Measurements from ENCODE around the gene PCED1B. TPM values are rescaled to one million over a fixed set of nuclear protein-coding genes. Genes with fewer than 3 reads are reported as not detected.
"Not testable (repeated sequence)": the region's sequence is repeated elsewhere in the genome, so short reads cannot be mapped to it uniquely, and the experiment has no call there.

PCED1B gene
- total RNA-seq, 1 experiment from 2014 or later = 4.2 TPM

GRCh38 chr12:47164724-47165439 lies 85.5 kb downstream of the PCED1B start:
- DNase-seq (ENCODE audit: low read depth) = peak; percentile 86

DNA sequence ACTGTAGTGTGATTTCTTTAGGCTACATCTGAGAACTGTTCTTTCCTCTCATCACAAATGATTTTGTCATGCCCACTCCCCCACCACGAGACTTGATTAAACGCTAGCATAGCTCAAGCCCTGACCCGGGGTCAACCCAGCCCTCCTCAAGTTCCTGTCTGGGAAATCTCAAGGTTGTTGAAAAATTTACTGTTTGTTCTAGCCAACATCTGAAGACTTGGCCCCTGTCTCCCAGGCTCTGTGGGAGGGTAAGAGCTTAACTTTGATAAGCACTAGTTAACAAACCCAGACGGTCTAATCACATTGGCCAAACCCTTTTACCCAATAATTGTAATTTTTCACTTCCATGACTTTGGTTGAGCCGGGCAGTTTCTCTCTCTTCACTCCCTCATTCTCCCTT lies 86.5 kb downstream of the PCED1B start:
- DNase-seq (ENCODE audit: low read depth) = no peak

- no peak for DNase-seq (ENCODE audit: low read depth)
Observed at GRCh38 chr12:47166365-47166764, 86.9 kb downstream of the PCED1B start.

- not testable (repeated sequence) for DNase-seq (ENCODE audit: low read depth)
Observed at GRCh38 chr12:47170281-47170680, 90.9 kb downstream of the PCED1B start.

DNA sequence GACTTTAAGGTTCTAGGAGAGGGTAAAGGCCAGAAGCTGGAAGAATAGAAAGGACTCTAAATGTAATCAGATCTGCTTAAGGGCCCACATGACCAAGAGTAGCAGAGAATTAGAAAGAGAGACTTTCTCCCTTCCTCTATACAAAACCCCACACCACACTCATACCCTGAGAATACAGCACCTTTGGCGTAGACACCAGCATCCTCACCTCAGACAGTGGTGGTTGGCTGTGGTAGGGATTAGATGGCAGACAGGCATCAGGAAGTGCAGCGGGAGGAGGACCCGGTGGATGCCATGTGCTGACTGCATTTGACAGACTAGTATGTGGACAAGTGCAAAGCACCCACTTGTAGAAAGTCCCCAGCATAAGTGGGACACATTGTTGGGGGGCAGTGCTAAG lies 98.6 kb downstream of the PCED1B start:
- no peak for DNase-seq (ENCODE audit: low read depth)

DNA sequence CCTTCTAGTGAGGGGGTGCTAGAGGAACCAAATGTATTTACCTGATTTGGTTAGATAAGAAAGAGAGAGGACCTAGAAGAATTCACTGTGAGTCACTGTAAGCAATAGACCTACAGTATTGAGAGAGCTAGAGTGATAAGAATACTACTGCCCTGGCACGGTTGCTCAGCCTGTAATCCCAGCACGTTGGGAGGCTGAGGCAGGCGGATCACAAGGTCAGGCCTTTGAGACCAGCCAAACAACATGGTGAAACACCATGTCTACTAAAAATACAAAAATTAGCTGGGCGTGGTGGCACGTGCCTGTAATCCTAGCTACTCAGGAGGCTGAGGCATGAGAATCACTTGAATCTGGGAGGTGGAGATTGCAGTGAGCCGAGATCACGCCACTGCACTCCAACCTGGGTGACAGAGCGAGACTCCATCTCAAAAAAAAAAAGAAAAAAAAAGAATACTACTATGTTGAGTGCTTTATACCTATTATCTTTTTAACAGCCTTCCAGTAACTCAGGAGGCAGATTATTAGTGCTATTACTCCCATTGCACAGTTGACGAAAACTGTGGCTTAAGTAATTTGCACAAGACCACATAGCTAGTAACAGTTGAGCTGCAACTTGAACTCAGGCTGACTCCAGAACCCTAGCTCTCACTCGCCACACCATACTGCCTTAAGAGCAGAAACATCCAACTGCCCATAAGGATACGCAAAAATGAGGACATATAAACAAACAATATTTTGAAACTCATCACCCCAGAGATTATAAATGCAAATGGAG lies 102.9 kb downstream of the PCED1B start:
- DNase-seq (ENCODE audit: low read depth) = not testable (repeated sequence)

- DNase-seq (ENCODE audit: low read depth) = no peak
Observed at GRCh38 chr12:47184229-47184628, 104.8 kb downstream of the PCED1B start.

- no peak for DNase-seq (ENCODE audit: low read depth)
Observed at GRCh38 chr12:47184813-47185212, 105.4 kb downstream of the PCED1B start.

DNA sequence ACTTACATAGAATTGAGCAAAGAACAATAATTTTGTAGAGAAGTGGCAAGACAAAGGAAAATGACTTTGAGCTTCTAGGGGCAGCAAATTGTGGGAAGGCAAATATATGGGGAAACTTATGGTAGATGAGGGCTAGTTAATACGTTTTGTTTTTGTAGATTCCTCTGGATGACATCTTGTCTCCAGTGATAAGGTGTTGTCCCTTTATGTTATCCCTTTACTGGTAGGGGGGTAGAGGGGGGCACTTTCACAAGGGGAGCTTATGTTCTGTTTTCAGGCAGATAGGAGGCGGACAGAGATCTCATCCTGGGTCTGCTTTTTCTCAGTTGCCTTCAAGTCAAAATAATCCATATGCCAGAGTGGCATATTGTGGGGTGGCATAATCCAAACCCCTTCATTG lies 106.8 kb downstream of the PCED1B start:
- no peak for DNase-seq (ENCODE audit: low read depth)

- DNase-seq (ENCODE audit: low read depth) = peak; percentile 43
Observed at GRCh38 chr12:47188576-47189441, 109.4 kb downstream of the PCED1B start.

DNA sequence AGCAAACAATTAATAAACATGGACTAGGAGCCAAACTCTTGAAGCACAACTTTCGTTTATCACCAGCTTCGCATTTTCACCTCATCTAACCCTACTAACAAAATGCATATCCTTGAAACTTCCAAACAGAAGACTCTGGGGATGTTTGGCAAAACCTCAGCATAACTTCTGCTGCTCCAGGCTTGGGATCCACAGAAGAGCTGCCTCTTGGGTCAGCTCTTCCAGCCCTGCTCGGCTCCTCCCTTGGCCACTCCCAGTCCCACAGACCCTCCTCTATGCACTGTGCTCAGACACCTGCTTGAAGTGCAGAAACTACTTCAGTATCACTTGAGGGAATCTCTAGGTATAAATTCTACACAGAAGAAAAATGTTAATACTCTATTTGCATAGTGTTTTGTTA lies 110.3 kb downstream of the PCED1B start:
- DNase-seq (ENCODE audit: low read depth) = no peak

DNA sequence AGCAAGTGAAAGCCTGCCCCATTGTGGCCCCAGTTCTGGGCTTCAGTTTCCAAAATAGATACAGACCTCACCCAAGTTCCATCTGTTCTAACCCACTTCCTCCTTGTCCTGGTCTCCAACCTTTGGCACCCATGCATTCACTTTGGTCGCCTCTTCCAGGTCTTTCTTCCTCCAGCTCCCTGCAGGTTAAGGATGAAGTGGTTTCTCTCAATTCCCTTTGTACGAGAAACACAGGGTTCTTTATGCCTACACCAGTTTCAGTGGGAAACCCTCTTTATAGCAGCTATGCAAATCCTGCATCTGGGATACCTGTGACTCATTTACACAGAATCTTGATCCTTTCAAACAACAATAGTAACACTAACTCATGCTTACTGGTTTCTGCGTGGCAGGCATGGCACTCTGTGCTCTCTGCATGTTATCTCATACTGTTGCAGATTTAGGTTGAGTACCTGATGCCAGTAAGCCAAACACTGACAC lies 110.9 kb downstream of the PCED1B start:
- peak; percentile 51 for DNase-seq (ENCODE audit: low read depth)

DNA sequence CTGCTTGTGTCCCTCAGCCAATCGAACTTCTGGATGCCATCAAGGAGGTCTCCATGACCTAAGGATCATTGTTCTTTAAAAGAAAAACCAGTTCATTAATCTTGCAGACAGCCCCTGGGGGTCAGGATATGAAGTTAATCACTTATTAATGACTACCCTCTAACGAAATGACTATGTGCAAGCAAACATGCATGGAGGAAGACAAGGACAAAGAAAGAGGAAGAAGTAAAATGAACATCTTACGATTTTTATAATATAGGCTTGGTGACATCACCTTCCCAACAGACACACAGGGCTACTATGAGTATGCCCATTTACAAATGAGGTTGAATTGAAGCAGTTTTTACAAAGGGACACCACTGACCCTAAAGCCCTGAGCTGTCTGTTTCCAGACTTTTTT lies 111.5 kb downstream of the PCED1B start:
- DNase-seq (ENCODE audit: low read depth) = no peak

DNA sequence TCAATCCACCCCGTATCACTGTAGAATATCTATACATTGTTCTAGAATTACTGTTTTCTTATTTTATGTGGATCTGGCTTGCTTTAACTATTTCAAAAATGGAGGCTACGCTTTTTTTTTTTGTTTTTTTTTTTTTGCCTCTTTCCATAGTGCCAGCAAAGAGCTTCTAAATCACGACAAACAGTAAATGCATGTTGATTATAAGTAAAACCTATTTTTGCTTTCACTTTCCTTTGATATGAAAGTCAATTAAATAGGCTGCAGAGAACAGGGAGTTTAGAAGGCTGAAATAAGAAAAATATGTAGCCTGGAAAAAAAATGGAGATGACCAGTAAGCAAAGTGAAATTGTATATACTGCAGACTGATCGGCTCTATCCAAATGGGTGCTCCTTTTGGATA lies 112.6 kb downstream of the PCED1B start:
- DNase-seq (ENCODE audit: low read depth) = no peak

DNA sequence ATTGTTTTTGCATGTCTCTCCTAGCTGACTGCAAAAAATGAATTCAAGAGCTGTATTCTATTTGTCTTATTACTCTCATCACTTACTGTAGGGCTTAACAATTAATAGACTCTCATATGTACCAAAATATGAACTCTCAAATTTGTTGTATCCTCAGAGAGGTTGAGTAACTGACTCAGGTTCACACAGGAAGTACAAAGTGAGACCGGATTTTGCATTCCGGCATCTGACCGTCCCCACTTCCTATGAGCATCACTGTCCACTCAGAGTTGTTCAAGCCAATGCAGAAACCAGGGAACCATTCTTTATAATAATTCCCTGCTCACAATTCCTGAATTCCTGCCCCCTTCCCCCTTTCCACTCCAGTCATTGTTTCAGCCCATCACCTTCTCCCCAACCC lies 113.6 kb downstream of the PCED1B start:
- no peak for DNase-seq (ENCODE audit: low read depth)

GRCh38 chr12:47194501-47194900 lies 115.1 kb downstream of the PCED1B start:
- no peak for DNase-seq (ENCODE audit: low read depth)

DNA sequence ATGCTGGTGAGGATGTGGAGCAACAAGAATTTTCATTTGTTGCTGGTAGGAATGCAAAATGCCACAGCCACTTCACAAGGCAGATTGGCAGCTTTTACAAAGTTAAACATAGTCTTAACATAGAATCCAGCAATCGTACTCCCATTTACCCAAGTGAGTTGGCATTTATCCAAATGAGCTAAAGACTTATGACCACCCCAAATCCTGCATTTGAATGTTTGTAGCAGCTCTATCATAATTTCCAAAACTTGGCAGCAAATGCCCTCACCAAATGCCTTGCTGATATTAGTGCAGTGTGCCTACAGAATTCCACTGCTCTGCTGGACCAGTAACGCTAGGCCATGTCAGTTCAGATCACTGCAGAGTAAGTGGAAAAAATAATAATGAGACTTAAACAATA lies 121.0 kb downstream of the PCED1B start:
- DNase-seq (ENCODE audit: low read depth) = no peak

- DNase-seq (ENCODE audit: low read depth) = not testable (repeated sequence)
Observed at GRCh38 chr12:47201190-47201589, 121.8 kb downstream of the PCED1B start.

DNA sequence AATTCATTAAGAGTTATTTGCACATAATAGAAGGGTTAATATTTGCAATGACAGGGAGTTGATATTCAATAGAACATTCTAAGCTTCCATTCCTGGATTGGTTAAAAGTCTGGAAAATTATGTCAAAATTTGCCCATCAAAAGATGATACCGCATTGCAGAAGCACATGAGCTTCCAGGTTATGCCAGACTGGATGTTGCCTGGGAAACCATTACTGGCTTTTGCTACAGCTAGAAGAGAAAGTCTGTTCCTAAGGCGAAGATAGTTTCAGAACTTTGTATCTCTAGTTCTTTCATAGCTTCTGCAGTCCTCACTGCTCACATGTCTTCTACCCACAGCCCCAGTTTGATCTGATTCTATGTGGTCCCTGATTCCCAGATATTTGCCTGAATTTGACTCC lies 122.8 kb downstream of the PCED1B start:
- DNase-seq (ENCODE audit: low read depth) = no peak

- DNase-seq (ENCODE audit: low read depth) = no peak
Observed at GRCh38 chr12:47205532-47206449, 126.4 kb downstream of the PCED1B start.
